Fibroblast of lung (primary cell): ENCODE data around the gene PATE2.

Experiments
- EZH2 ChIP-seq: IDR thresholded peaks from 2 replicates; pipeline ENCODE4 v1.5.1; 2012; ENCODE audit warnings: low read length, control low read depth, mild to moderate bottlenecking; ENCODE audit errors: missing control alignments
- TF ChIP-seq, protein P1 (sequence below), 2 donors: IDR thresholded peaks in 1 of 2; conservative IDR thresholded peaks in 1 of 2; 1 replicate in 1 of 2; 2 replicates in 1 of 2; pipeline ENCODE4 v1.5.1; 2011 to 2012; ENCODE audit warnings: low read length in 2 of 2, control low read depth in 1 of 2, inconsistent platforms in 1 of 2, low read depth in 1 of 2, mild to moderate bottlenecking in 1 of 2

DNA sequence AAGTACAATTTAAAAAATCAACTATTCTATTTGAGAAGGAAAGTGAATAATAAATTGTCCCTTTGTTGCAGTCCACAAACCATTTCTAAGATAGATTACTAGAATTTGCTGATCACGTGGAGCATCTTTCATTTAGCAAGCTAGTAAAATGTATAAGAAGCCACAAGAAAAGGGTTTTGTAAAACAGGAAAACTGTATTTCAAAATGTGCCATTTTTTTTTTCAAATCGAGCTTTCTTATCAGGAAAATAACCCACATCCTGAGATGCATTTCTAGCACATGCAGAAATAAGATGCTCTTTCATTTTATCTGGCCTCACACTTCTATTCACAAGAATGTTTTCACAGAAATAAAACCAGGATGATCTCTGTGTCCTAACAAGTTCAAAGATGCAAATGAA lies 6.0 kb upstream of the PATE2 start:
- TF ChIP-seq, protein P1, sequence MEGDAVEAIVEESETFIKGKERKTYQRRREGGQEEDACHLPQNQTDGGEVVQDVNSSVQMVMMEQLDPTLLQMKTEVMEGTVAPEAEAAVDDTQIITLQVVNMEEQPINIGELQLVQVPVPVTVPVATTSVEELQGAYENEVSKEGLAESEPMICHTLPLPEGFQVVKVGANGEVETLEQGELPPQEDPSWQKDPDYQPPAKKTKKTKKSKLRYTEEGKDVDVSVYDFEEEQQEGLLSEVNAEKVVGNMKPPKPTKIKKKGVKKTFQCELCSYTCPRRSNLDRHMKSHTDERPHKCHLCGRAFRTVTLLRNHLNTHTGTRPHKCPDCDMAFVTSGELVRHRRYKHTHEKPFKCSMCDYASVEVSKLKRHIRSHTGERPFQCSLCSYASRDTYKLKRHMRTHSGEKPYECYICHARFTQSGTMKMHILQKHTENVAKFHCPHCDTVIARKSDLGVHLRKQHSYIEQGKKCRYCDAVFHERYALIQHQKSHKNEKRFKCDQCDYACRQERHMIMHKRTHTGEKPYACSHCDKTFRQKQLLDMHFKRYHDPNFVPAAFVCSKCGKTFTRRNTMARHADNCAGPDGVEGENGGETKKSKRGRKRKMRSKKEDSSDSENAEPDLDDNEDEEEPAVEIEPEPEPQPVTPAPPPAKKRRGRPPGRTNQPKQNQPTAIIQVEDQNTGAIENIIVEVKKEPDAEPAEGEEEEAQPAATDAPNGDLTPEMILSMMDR (conservative IDR thresholded peaks at IDR 0.05 in 1 of 2, IDR thresholded peaks at IDR 0.05 in 1 of 2; ENCODE audit: low read depth in 1 of 2, low read length in 2 of 2) = no peak
- no peak for TF ChIP-seq EZH2
